Endometrial microvascular endothelial cells (primary cell): ENCODE data around the gene NCAPG2. TPM values are rescaled to one million over a fixed set of nuclear protein-coding genes. Genes with fewer than 3 reads are reported as not detected.

Source experiments
- in situ Hi-C: cut with HindIII; loops from 2 replicates; pipeline ENCODE4 v1.10.0; 2017; ENCODE audit warnings: low sequenced_read_pairs, low pct_unique_long_range_greater_than_20kb; ENCODE audit errors: inconsistent ontology term
- total RNA-seq: library from RNA; depleted of rRNA; stranded (reverse); fragments of >200 nt; gene quantifications from one replicate; pipeline ENCODE4 v1.2.3, GENCODE V29; 2015; ENCODE audit errors: inconsistent ontology term

The NCAPG2 gene
- total RNA-seq, 1 donor from 2014 or later: 42.8 TPM

GRCh38 chr7:158734861-158735260, 30.3 kb upstream of the NCAPG2 start:
- in situ Hi-C loops: no loop called here

GRCh38 chr7:158733775-158734494, 29.3 kb upstream of the NCAPG2 start:
- in situ Hi-C loops: no loop called here

GRCh38 chr7:158733220-158733519, 28.6 kb upstream of the NCAPG2 start:
- in situ Hi-C loops: no loop called here

- in situ Hi-C loops: no loop called here
These were observed 28.1 kb upstream of the NCAPG2 start for GRCh38 chr7:158732494-158733219.

GRCh38 chr7:158731761-158732160, 27.2 kb upstream of the NCAPG2 start:
- in situ Hi-C loops: no loop called here

GRCh38 chr7:158730383-158731346, 26.1 kb upstream of the NCAPG2 start:
- in situ Hi-C loops: no loop called here

- in situ Hi-C loops: no loop called here
These were observed 25.2 kb upstream of the NCAPG2 start for GRCh38 chr7:158729646-158730382.

GRCh38 chr7:158728911-158729645, 24.5 kb upstream of the NCAPG2 start:
- in situ Hi-C loops: no loop called here

GRCh38 chr7:158727690-158728089, 23.1 kb upstream of the NCAPG2 start:
- in situ Hi-C loops: no loop called here

- in situ Hi-C loops: no loop called here
These were observed 21.7 kb upstream of the NCAPG2 start for GRCh38 chr7:158726277-158726807.

GRCh38 chr7:158725506-158725800, 20.8 kb upstream of the NCAPG2 start:
- in situ Hi-C loops: no loop called here

- in situ Hi-C loops: no loop called here
These were observed 20.3 kb upstream of the NCAPG2 start for GRCh38 chr7:158724658-158725505.

GRCh38 chr7:158723714-158724385, 19.2 kb upstream of the NCAPG2 start:
- in situ Hi-C loops: no loop called here

- in situ Hi-C loops: no loop called here
These were observed 18.7 kb upstream of the NCAPG2 start for GRCh38 chr7:158723266-158723665.

- in situ Hi-C loops: no loop called here
These were observed 18.1 kb upstream of the NCAPG2 start for GRCh38 chr7:158722574-158723237.

- in situ Hi-C loops: no loop called here
These were observed 15.5 kb upstream of the NCAPG2 start for GRCh38 chr7:158720112-158720511.
